NT2/D1 (cell line): ENCODE data around the gene SLC4A11.

Experiments used
- SUZ12 ChIP-seq: IDR thresholded peaks from 2 replicates; pipeline ENCODE4 v1.6.1; 2011; ENCODE audit not compliant: insufficient read length, insufficient read depth; ENCODE audit errors: extremely low read depth
- YY1 ChIP-seq: IDR thresholded peaks from 2 replicates; pipeline ENCODE4 v1.6.1; 2011; ENCODE audit not compliant: insufficient read length, insufficient read depth
- ZNF274 ChIP-seq: IDR thresholded peaks from 2 replicates; pipeline ENCODE4 v1.6.1; 2011; ENCODE audit warnings: mild to moderate bottlenecking, low read depth, low read length

GRCh38 chr20:3238616-3239025 is 369 bp downstream of the SLC4A11 start:
- TF ChIP-seq YY1: no peak
- no peak for TF ChIP-seq ZNF274
- no peak for TF ChIP-seq SUZ12
